Caco-2 (cell line): ENCODE results near the gene MAB21L3. TPM values are rescaled to one million over a fixed set of nuclear protein-coding genes. Genes with fewer than 3 reads are reported as not detected.

Experiments used
- BruUV-seq: library from RNA; stranded (reverse); fragments of 400-500 nt; replicated peaks from 2 replicates; lab custom pipeline; 2021; lab: Mats Ljungman, UMichigan
- CTCF ChIA-PET: fragments of 300-600 bp; sonication (Branson Sonifier 250); formaldehyde crosslinking; loops from one replicate; lab custom pipeline; 2022; ENCODE audit warnings: antibody characterized with exemption; lab: Charles Lee
- POLR2A ChIA-PET: fragments of 300-600 bp; sonication (Branson Sonifier 250); formaldehyde crosslinking; loops from one replicate; lab custom pipeline; 2022; ENCODE audit warnings: antibody characterized with exemption; lab: Charles Lee
- DNase-seq, 2 experiments: peaks; one replicate each; pipeline versions ENCODE4 v3.0.0 to v3.0.0-alpha.2; 2020 to 2022
- H3K27me3 ChIP-seq: replicated peaks from 2 replicates; pipeline ENCODE4 v1.6.0; 2011; ENCODE audit warnings: low read length; ENCODE audit not compliant: control insufficient read depth, insufficient read depth
- H3K36me3 ChIP-seq: 2 replicates; pipeline ENCODE4 v1.5.1; 2011; ENCODE audit warnings: low read length; ENCODE audit not compliant: control insufficient read depth, insufficient read depth
- H3K4me1 ChIP-seq: fragments of 250-450 bp; sonication (Bioruptor Pico); 2 replicates; pipeline ENCODE4 v1.5.1; 2020; ENCODE audit warnings: mild to moderate bottlenecking
- H3K4me3 ChIP-seq: 2 replicates; pipeline ENCODE4 v1.5.1; 2011; ENCODE audit warnings: low read depth, mild to moderate bottlenecking, control low read depth, low read length
- H3K9me3 ChIP-seq: fragments of 250-450 bp; sonication (Bioruptor Pico); 2 replicates; pipeline ENCODE4 v1.5.1; 2020; ENCODE audit warnings: mild to moderate bottlenecking, moderate library complexity
- H3K27ac Mint-ChIP-seq: one replicate; pipeline ENCODE4 v1.8.0; 2022; ENCODE audit warnings: mixed read lengths; ENCODE audit not compliant: unreplicated experiment
- H3K27me3 Mint-ChIP-seq: one replicate; pipeline ENCODE4 v1.8.0; 2022; ENCODE audit warnings: mixed read lengths; ENCODE audit not compliant: insufficient read depth, unreplicated experiment
- H3K36me3 Mint-ChIP-seq: one replicate; pipeline ENCODE4 v1.8.0; 2022; ENCODE audit warnings: mild to moderate bottlenecking, mixed read lengths; ENCODE audit not compliant: insufficient read depth, unreplicated experiment
- H3K4me1 Mint-ChIP-seq: one replicate; pipeline ENCODE4 v1.8.0; 2022; ENCODE audit warnings: low read depth, mixed read lengths; ENCODE audit not compliant: unreplicated experiment
- H3K4me3 Mint-ChIP-seq: one replicate; pipeline ENCODE4 v1.8.0; 2022; ENCODE audit warnings: mild to moderate bottlenecking, moderate library complexity, mixed read lengths; ENCODE audit not compliant: unreplicated experiment
- H3K9me3 Mint-ChIP-seq: one replicate; pipeline ENCODE4 v1.8.0; 2022; ENCODE audit warnings: mixed read lengths; ENCODE audit not compliant: unreplicated experiment
- intact Hi-C: fragments of 100-400 bp; cut with micrococcal nuclease; formaldehyde crosslinking; loops from one replicate; pipeline ENCODE4 v1.10.0; 2022; ENCODE audit not compliant: unreplicated experiment
- total RNA-seq: library from RNA; stranded (reverse); gene quantifications from 2 replicates; pipeline ENCODE4 v1.2.3, GENCODE V29; 2022
- TF ChIP-seq, protein P1 (sequence below), 2 experiments: fragments of 200-600 bp in 1 of 2; IDR thresholded peaks; 1 replicate in 1 of 2; 2 replicates in 1 of 2; pipeline versions ENCODE4 v1.5.1 to v1.8.0; 2011 to 2022; ENCODE audit warnings: antibody characterized with exemption in 1 of 2, control low read depth in 1 of 2, inconsistent platforms in 1 of 2, low read depth in 1 of 2, low read length in 1 of 2, mild to moderate bottlenecking in 1 of 2, moderate library complexity in 1 of 2; ENCODE audit not compliant: insufficient read depth in 1 of 2, severe bottlenecking in 1 of 2, unreplicated experiment in 1 of 2

MAB21L3 gene
- total RNA-seq, 1 experiment from 2014 or later, result 0.66 TPM

DNA sequence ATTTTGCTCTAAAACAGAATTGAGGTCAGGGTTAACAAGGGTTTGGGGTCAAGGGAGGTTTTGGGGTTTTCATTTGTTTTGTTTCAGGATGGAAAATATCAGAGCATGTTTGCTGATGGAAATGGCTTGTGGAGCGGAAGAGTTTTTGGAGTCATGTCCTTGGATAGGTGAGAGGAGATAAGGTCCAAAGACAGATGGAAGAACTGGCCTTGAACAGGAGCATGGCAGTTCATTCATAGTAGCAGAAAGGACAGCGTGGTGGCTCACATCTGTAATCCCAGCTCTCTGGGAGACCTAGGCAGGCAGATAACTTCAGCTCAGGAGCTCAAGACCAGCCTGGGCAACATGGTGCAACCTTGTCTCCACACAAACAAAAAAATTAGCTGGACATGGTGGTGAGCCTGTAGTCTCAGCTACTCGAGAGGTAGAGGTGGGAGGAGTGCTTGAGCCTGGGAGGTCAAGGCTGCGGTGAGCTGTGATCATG, 65.1 kb downstream of the MAB21L3 start:
- Histone ChIP-seq H3K4me3 (no peak overlapping the region), H3K27me3 (no peaks in the 10 kb centered on the region), H3K36me3 (no peaks in the 10 kb centered on the region), H3K4me1 (peaks cover 57% of the 10 kb centered on the region), H3K9me3 (no peaks in the 10 kb centered on the region)
- ChIA-PET POLR2A (no interaction called here), CTCF (no interaction called here)
- H3K27ac Mint-ChIP-seq, result no peak overlapping the region
- H3K36me3 Mint-ChIP-seq, result no peaks in the 10 kb centered on the region
- no peaks in the 10 kb centered on the region for H3K9me3 Mint-ChIP-seq
- H3K4me3 Mint-ChIP-seq, result no peak overlapping the region
- intact Hi-C loops, result no loop called here
- H3K4me1 Mint-ChIP-seq, result peaks cover 8% of the 10 kb centered on the region
- TF ChIP-seq, protein P1, sequence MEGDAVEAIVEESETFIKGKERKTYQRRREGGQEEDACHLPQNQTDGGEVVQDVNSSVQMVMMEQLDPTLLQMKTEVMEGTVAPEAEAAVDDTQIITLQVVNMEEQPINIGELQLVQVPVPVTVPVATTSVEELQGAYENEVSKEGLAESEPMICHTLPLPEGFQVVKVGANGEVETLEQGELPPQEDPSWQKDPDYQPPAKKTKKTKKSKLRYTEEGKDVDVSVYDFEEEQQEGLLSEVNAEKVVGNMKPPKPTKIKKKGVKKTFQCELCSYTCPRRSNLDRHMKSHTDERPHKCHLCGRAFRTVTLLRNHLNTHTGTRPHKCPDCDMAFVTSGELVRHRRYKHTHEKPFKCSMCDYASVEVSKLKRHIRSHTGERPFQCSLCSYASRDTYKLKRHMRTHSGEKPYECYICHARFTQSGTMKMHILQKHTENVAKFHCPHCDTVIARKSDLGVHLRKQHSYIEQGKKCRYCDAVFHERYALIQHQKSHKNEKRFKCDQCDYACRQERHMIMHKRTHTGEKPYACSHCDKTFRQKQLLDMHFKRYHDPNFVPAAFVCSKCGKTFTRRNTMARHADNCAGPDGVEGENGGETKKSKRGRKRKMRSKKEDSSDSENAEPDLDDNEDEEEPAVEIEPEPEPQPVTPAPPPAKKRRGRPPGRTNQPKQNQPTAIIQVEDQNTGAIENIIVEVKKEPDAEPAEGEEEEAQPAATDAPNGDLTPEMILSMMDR (IDR thresholded peaks at IDR 0.05; ENCODE audit: insufficient read depth in 1 of 2, low read depth in 1 of 2, low read length in 1 of 2, severe bottlenecking in 1 of 2, unreplicated experiment in 1 of 2), result no peak
- no peak for DNase-seq
- no peaks in the 10 kb centered on the region for H3K27me3 Mint-ChIP-seq
- BruUV-seq, result no TSS peak

DNA sequence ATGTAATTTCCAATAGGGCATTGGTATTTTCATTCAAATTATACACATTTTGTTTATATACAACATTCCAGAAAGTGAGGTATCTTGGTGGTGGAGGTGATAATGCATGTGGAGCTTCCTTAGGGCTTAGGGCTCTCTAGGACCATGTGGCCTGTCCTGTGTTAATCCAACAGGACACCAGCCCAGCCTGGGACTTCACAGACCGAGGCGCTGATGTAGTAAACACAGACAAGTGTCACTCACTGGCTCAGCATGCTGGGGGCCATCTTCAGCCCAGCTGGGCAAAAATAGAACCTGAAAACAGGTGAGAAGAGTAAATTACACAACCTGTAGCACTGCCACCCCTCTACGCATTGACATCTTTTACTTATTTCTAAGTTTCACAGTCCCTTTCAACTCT, 66.7 kb downstream of the MAB21L3 start:
- H3K36me3 Mint-ChIP-seq, result no peaks in the 10 kb centered on the region
- no peaks in the 10 kb centered on the region for H3K9me3 Mint-ChIP-seq
- H3K4me1 Mint-ChIP-seq, result no peaks in the 10 kb centered on the region
- intact Hi-C loops, result no loop called here
- no peaks in the 10 kb centered on the region for H3K27me3 Mint-ChIP-seq
- CTCF ChIA-PET, result no interaction called here
- H3K9me3 ChIP-seq, result no peaks in the 10 kb centered on the region
- H3K4me3 Mint-ChIP-seq, result no peak overlapping the region
- no peak overlapping the region for H3K4me3 ChIP-seq
- peaks cover 42% of the 10 kb centered on the region for H3K4me1 ChIP-seq
- POLR2A ChIA-PET, result no interaction called here
- H3K36me3 ChIP-seq, result no peaks in the 10 kb centered on the region
- BruUV-seq, result no TSS peak
- H3K27ac Mint-ChIP-seq, result no peak overlapping the region
- DNase-seq, result no peak
- H3K27me3 ChIP-seq, result no peaks in the 10 kb centered on the region
- TF ChIP-seq, protein P1 (IDR thresholded peaks at IDR 0.05; ENCODE audit: insufficient read depth in 1 of 2, low read depth in 1 of 2, low read length in 1 of 2, severe bottlenecking in 1 of 2, unreplicated experiment in 1 of 2), result no peak

DNA sequence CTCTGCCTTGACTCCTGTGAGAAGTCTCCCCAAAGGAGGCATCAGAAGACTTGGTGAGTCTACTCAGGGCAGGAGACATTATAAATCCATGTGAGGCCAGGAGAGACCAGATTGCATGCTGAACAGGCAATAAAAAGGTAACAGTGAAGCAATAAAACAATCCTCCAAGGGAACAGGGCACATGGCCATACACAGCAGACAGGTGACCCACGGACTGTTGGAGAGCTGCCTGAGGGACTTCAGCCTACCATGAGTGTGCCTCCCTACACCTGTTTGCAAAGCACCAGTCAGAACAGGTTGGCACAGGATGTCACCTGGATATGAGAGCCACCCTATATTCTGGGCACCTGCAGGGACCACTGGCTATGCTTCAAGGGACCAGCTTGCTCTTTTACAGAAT, 67.6 kb downstream of the MAB21L3 start:
- TF ChIP-seq, protein P1 (IDR thresholded peaks at IDR 0.05; ENCODE audit: insufficient read depth in 1 of 2, low read depth in 1 of 2, low read length in 1 of 2, severe bottlenecking in 1 of 2, unreplicated experiment in 1 of 2), result no peak
- no peaks in the 10 kb centered on the region for H3K36me3 Mint-ChIP-seq
- Histone ChIP-seq H3K27me3 (no peaks in the 10 kb centered on the region), H3K4me1 (peaks cover 32% of the 10 kb centered on the region), H3K9me3 (no peaks in the 10 kb centered on the region), H3K36me3 (no peaks in the 10 kb centered on the region), H3K4me3 (no peak overlapping the region)
- H3K27me3 Mint-ChIP-seq, result no peaks in the 10 kb centered on the region
- H3K9me3 Mint-ChIP-seq, result no peaks in the 10 kb centered on the region
- ChIA-PET POLR2A (no interaction called here), CTCF (no interaction called here)
- BruUV-seq, result no TSS peak
- no peak overlapping the region for H3K4me3 Mint-ChIP-seq
- DNase-seq, result no peak
- no peak overlapping the region for H3K27ac Mint-ChIP-seq
- intact Hi-C loops, result no loop called here
- H3K4me1 Mint-ChIP-seq, result no peaks in the 10 kb centered on the region
